A673 (cell line): Measurements from ENCODE around the gene PCDHA3. TPM values are rescaled to one million over a fixed set of nuclear protein-coding genes. Genes with fewer than 3 reads are reported as not detected.
"Not testable (repeated sequence)": the region's sequence is repeated elsewhere in the genome, so short reads cannot be mapped to it uniquely, and the experiment has no call there.

ENCODE experiments used
- BruUV-seq: library from RNA; stranded (reverse); fragments of 400-500 nt; replicated peaks from 2 replicates; lab custom pipeline; 2021; lab: Mats Ljungman, UMichigan
- CTCF ChIA-PET: fragments of 300-600 bp; sonication (Branson Sonifier 250); formaldehyde crosslinking; loops from one replicate; lab custom pipeline; 2022; ENCODE audit warnings: antibody characterized with exemption; lab: Charles Lee
- POLR2A ChIA-PET: fragments of 300-600 bp; sonication (Branson Sonifier 250); formaldehyde crosslinking; loops from one replicate; lab custom pipeline; 2022; ENCODE audit warnings: antibody characterized with exemption; ENCODE audit not compliant: low non-redundant PET; lab: Charles Lee
- DNase-seq: peaks from one replicate; pipeline ENCODE4 v3.0.0-alpha.2; 2015; ENCODE audit warnings: low spot score
- H3K27ac ChIP-seq: fragments of 200-600 bp; sonication (generic); 2 replicates; pipeline ENCODE4 v1.5.1; 2016; ENCODE audit warnings: mixed run types, low read depth, mild to moderate bottlenecking, mixed read lengths, antibody characterized with exemption, low read length; ENCODE audit not compliant: poor library complexity, severe bottlenecking
- H3K27me3 ChIP-seq: fragments of 200-600 bp; sonication (generic); replicated peaks from 2 replicates; pipeline ENCODE4 v1.6.1; 2017; ENCODE audit warnings: mixed run types, low read depth, mild to moderate bottlenecking, mixed read lengths, antibody characterized with exemption, low read length; ENCODE audit not compliant: insufficient read depth, poor library complexity
- H3K36me3 ChIP-seq: fragments of 200-600 bp; sonication (generic); 2 replicates; pipeline ENCODE4 v1.6.1; 2016; ENCODE audit warnings: mixed run types, mild to moderate bottlenecking, mixed read lengths, antibody characterized with exemption, low read length; ENCODE audit not compliant: insufficient read depth, poor library complexity, severe bottlenecking
- H3K4me1 ChIP-seq: fragments of 200-600 bp; sonication (generic); 2 replicates; pipeline ENCODE4 v1.6.1; 2017; ENCODE audit warnings: mixed run types, mild to moderate bottlenecking, mixed read lengths, antibody characterized with exemption, low read length; ENCODE audit not compliant: insufficient read depth, poor library complexity, severe bottlenecking
- H3K4me3 ChIP-seq: fragments of 200-600 bp; sonication (generic); 2 replicates; pipeline ENCODE4 v1.5.1; 2016; ENCODE audit warnings: low read depth, mixed run types, mild to moderate bottlenecking, mixed read lengths, low read length; ENCODE audit not compliant: poor library complexity, severe bottlenecking
- H3K9me3 ChIP-seq: fragments of 200-600 bp; sonication (generic); 2 replicates; pipeline ENCODE4 v1.6.1; 2016; ENCODE audit warnings: mixed run types, low read depth, mild to moderate bottlenecking, mixed read lengths, antibody characterized with exemption, low read length; ENCODE audit not compliant: poor library complexity, severe bottlenecking
- CTCF ChIP-seq: fragments of 300-800, 200-600 bp; sonication (generic); conservative IDR thresholded peaks from 2 replicates; pipeline ENCODE4 v1.5.1; 2017; ENCODE audit warnings: low read depth, mild to moderate bottlenecking, antibody characterized with exemption, low read length, moderate library complexity, mixed read lengths
- EZH2 ChIP-seq: fragments of 200-600 bp; sonication (generic); IDR thresholded peaks from 2 replicates; pipeline ENCODE4 v1.6.1; 2017; ENCODE audit warnings: borderline replicate concordance, low read depth, mild to moderate bottlenecking, mixed read lengths, antibody characterized with exemption, low read length; ENCODE audit not compliant: poor library complexity, severe bottlenecking
- intact Hi-C: fragments of 100-400 bp; cut with micrococcal nuclease; formaldehyde crosslinking; loops from one replicate; pipeline ENCODE4 v1.10.0; 2022; ENCODE audit not compliant: unreplicated experiment
- total RNA-seq: library from RNA; stranded (reverse); gene quantifications from 2 replicates; pipeline ENCODE4 v1.2.3, GENCODE V29; 2021

PCDHA3 gene
- total RNA-seq, 1 experiment from 2014 or later, result 3.2 TPM

- no peak overlapping the region for H3K27ac ChIP-seq
- no peaks in the 10 kb centered on the region for H3K36me3 ChIP-seq
- POLR2A ChIA-PET, result no interaction called here
- peaks cover 33% of the 10 kb centered on the region for H3K9me3 ChIP-seq
- TF ChIP-seq CTCF (no peak), EZH2 (no peak)
- no peak for DNase-seq
- peaks cover 8% of the 10 kb centered on the region for H3K27me3 ChIP-seq
- H3K4me1 ChIP-seq, result no peaks in the 10 kb centered on the region
- CTCF ChIA-PET, result no interaction called here
- H3K4me3 ChIP-seq, result no peak overlapping the region
- BruUV-seq, result no TSS peak
- intact Hi-C loops, result no loop called here
Observed at GRCh38 chr5:140791089-140791488, 9.8 kb upstream of the PCDHA3 start.

GRCh38 chr5:140794595-140795258, 6.1 kb upstream of the PCDHA3 start, which contains the start of gene PCDHA2:
Gene PCDHA2 (plus strand): TSS chr5:140794852.
- BruUV-seq, result no TSS peak
- no peak within 1 kb of the TSS for H3K27ac ChIP-seq
- H3K36me3 ChIP-seq, result no peaks in the 10 kb centered on the region
- H3K4me3 ChIP-seq, result no peak within 1 kb of the TSS
- H3K4me1 ChIP-seq, result no peaks in the 10 kb centered on the region
- TF ChIP-seq EZH2 (no peak), CTCF (0 out of 2 replicates have a peak, but pooled peaks have one; percentile 24)
- POLR2A ChIA-PET, result no interaction called here
- intact Hi-C loops, result no loop called here
- CTCF ChIA-PET, result interaction anchor here (0.6 to 1.1 kb wide), 2 partner anchors 9 to 238 kb away, joined by 3 read pairs; partner anchors contain the start of gene PCDHA1
- H3K9me3 ChIP-seq, result peaks cover 16% of the 10 kb centered on the region
- peaks cover 8% of the 10 kb centered on the region for H3K27me3 ChIP-seq
- DNase-seq, result no peak

DNA sequence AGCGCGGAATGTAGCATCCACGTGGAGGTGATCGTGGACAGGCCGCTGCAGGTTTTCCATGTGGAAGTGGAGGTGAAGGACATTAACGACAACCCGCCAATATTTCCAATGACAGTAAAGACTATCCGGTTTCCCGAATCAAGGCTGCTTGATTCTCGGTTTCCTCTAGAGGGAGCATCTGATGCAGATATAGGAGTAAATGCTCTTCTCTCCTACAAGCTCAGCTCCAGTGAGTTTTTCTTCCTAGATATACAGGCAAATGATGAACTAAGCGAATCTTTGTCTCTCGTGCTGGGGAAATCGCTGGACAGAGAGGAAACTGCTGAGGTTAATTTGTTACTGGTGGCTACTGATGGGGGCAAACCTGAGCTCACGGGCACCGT, 5.6 kb upstream of the PCDHA3 start:
- Histone ChIP-seq H3K27ac (no peak overlapping the region), H3K4me1 (no peaks in the 10 kb centered on the region), H3K36me3 (no peaks in the 10 kb centered on the region), H3K27me3 (peaks cover 3% of the 10 kb centered on the region), H3K9me3 (peaks cover 15% of the 10 kb centered on the region), H3K4me3 (no peak overlapping the region)
- DNase-seq, result peak; percentile 27
- ChIA-PET CTCF (interaction anchor here (0.6 to 1.1 kb wide), 2 partner anchors 9 to 238 kb away, joined by 3 read pairs; partner anchors contain the start of gene PCDHA1), POLR2A (no interaction called here)
- intact Hi-C loops, result no loop called here
- TF ChIP-seq CTCF (peak; percentile 39), EZH2 (no peak)
- no TSS peak for BruUV-seq

DNA sequence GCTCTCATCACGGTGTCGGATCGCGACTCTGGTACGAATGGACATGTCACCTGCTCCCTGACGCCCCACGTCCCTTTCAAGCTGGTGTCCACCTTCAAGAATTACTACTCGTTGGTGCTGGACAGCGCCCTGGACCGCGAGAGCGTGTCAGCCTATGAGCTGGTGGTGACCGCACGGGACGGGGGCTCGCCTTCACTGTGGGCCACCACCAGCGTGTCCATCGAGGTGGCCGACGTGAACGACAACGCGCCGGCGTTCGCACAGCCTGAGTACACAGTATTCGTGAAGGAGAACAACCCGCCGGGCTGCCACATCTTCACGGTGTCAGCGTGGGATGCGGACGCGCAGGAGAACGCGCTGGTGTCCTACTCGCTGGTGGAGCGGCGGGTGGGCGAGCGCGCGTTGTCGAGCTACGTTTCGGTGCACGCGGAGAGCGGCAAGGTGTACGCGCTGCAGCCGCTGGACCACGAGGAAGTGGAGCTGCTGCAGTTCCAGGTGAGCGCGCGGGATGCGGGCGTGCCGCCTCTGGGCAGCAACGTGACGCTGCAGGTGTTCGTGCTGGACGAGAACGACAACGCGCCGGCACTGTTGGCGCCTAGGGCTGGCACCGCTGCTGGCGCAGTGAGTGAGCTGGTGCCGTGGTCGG, 4.7 kb upstream of the PCDHA3 start:
- H3K27ac ChIP-seq, H3K27me3 ChIP-seq, intact Hi-C loops, POLR2A ChIA-PET, BruUV-seq, H3K36me3 ChIP-seq, DNase-seq, CTCF ChIA-PET, H3K4me1 ChIP-seq, H3K4me3 ChIP-seq: not testable (repeated sequence)
- peaks cover 15% of the 10 kb centered on the region for H3K9me3 ChIP-seq
